22Rv1 (cell line): ENCODE results near the gene EGFR.

Source experiments
- H3K27ac ChIP-seq: fragments of 450-650 bp; 2 replicates; pipeline ENCODE4 v1.5.1; 2017
- ZFX ChIP-seq: fragments of 450-650 bp; IDR thresholded peaks from 2 replicates; pipeline ENCODE4 v1.6.1; 2017; ENCODE audit warnings: antibody characterized with exemption, borderline replicate concordance
- TF ChIP-seq, protein P1 (sequence below): fragments of 450-650 bp; IDR thresholded peaks from 2 replicates; pipeline ENCODE4 v1.5.1; 2017; ENCODE audit warnings: mild to moderate bottlenecking

The EGFR gene

DNA sequence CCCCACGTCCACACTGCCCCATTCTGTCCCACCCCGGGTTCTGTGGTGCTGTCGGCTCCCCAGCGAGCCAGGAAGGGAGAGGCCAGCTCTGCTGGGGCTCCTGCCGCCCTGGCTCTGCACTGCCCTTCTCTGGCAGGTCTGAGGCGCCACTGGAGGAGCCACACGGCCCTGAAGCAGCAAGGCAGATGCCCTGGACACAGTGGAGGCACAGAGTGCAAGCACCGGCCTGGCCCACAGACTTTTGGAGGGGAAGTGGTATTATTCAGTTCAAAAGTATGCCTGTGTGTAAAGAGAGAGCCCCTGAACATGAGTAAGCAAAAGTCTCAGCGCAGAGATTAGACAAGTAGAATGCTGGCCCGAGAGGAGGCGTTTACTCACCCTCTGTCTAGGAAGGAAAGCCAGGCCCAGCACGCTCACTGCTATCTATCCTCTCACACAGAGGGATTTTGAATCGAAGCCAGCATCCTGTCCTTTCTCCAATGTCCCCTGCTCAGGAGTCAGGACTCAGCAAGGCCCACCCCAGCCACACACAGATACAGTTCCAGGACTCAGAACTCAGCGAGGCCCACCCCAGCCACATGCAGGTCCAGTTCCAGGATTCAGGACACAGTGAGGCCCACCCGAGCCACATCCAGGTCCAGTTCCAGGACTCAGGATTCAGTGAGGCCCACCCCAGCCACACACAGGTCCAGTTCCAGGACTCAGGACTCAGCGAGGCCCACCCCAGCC, 115.0 kb downstream of the EGFR start:
- H3K27ac ChIP-seq = no peak overlapping the region
- TF ChIP-seq, protein P1, sequence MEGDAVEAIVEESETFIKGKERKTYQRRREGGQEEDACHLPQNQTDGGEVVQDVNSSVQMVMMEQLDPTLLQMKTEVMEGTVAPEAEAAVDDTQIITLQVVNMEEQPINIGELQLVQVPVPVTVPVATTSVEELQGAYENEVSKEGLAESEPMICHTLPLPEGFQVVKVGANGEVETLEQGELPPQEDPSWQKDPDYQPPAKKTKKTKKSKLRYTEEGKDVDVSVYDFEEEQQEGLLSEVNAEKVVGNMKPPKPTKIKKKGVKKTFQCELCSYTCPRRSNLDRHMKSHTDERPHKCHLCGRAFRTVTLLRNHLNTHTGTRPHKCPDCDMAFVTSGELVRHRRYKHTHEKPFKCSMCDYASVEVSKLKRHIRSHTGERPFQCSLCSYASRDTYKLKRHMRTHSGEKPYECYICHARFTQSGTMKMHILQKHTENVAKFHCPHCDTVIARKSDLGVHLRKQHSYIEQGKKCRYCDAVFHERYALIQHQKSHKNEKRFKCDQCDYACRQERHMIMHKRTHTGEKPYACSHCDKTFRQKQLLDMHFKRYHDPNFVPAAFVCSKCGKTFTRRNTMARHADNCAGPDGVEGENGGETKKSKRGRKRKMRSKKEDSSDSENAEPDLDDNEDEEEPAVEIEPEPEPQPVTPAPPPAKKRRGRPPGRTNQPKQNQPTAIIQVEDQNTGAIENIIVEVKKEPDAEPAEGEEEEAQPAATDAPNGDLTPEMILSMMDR = no peak
- no peak for TF ChIP-seq ZFX

DNA sequence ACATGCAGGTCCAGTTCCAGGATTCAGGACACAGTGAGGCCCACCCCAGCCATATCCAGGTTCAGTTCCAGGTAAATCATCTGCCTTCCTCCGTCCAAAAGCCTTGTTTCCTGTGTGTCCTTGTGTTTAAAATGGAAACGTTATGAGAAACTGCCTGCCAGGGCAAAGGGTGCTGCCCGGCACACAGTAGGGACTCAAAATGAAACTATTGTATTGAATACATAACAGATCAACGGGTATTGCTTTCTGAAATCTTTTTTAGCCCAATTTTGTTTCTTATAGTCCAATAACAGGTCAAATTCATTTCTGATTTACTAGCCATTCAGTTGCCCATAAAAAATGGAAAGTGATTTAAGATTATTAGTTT, 115.5 kb downstream of the EGFR start:
- no peak for TF ChIP-seq ZFX
- TF ChIP-seq, protein P1 = no peak
- no peak overlapping the region for H3K27ac ChIP-seq

DNA sequence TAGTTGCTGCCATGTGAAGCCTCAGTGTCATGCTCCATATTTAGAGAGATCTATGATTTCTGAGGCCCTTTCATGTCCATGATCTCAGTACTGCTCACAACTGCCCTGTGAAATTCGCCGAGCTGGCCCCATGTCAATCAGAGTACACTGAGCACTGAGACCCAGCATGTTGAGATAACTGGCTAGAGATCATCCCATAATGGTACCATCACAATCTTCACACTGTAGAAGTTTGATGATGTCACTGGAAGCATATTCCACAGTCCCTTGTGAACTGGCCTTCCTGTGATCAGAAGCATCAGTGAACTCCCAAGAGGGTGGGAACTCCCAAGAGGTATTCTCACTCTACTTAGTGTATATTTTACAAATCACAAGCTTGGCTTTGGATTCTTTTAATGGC, 116.0 kb downstream of the EGFR start:
- TF ChIP-seq, protein P1 = no peak
- TF ChIP-seq ZFX = no peak
- no peak overlapping the region for H3K27ac ChIP-seq

DNA sequence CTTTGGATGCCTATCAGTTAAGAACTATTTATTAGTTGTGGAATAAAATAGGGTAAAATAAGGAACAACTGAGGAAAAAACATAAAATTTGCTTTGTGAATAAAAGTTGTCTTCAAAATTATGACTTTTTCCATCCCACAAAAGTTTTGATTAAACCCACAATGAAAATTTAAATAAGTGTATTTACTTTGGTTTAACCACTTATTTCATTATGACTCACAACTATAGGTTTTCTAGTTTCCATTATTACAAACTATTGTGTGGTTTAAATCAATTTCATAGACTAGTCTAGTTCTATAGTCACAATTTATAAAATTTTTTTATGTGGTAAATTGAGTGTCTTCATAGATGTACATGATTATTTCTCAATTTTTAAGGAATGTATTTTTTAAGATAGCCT, 116.6 kb downstream of the EGFR start:
- TF ChIP-seq, protein P1 = no peak
- TF ChIP-seq ZFX = no peak
- H3K27ac ChIP-seq = no peak overlapping the region

DNA sequence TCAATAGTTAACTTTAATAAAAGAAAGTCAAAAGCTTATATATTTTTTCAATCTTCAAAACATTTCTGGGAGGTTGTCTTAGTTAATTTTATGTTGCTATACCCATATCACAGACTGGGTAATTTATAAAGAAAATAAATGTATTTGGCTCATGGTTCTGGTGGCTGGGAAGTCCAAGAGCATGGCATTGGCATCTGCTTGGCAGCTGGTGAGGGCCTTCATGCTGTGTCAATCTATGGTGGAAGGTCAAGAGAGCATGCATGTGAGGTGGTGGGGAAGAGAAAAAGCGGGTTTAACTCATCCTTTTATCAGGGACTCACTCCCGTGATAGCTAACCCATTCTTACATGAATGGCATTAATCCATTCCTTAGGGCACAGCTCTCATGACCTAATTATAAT, 119.8 kb downstream of the EGFR start:
- no peak for TF ChIP-seq ZFX
- TF ChIP-seq, protein P1 = no peak

DNA sequence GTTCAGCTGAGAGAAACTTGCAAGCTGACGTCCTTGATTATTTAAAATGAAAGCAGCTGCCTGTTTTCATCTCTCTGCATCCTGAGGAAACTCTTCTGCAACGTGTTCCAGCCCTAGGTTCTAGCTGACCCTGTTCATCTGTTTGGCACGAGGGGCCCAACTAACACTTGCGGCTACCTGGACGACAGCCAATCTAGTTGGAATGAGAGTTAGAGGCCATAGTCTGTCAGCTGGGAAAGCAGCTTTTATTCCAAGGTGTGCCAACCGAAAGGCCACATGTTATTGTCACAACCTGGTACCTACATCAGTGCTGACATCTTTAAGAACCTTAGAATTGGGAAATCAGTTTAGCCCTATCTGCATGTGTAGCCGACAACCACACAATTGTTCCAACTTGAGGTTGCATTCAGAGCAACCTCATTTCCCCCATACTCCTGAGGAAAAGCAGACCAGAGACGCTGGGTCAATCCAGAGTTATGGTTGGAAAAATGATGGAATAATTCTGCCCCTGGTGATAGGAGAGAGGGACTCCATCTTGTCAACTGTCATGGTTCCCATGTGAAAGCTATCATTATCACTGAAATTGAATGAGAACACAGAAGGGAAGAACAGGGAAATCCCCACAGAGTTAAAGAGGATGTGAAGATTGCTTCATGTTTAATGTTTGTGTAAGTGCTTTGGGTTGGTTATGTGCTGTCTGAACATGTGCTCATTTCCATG, 121.6 kb downstream of the EGFR start:
- TF ChIP-seq, protein P1 = no peak
- TF ChIP-seq ZFX = no peak
- H3K27ac ChIP-seq = no peak overlapping the region

More for the DNA sequence above, 119.8 kb downstream of the EGFR start:
- no peak overlapping the region for H3K27ac ChIP-seq

DNA sequence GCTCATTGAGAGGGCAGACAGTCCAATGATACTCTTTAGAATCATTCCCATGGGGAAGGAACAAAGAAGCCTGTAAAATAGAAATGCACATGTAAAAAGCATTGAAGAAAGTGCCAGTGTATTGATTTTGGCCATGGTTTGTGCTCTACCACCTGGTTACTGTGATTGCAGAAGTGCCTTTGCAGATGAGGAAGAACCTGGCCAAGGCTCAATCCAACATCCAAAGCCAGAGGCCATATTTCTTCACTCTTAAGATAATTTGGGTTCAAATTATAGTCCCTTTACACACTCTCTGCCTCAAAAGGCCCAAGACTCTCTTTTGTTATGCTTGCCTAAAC, 122.1 kb downstream of the EGFR start:
- TF ChIP-seq, protein P1 = no peak
- no peak for TF ChIP-seq ZFX
- H3K27ac ChIP-seq = no peak overlapping the region
